Dendritic cell treated with granulocyte-macrophage colony-stimulating factor and Interleukin-4, amounts not matched to agents 40 ng/mL and 50 ng/mL, for 4 days (primary cell): Measurements from ENCODE around the gene RNF151.
A peak's percentile ranks its signal among the peaks of the same experiment; 100 is the strongest.
"Not testable (repeated sequence)": the region's sequence is repeated elsewhere in the genome, so short reads cannot be mapped to it uniquely, and the experiment has no call there.

ENCODE experiments used
- H3K27ac Mint-ChIP-seq: one replicate; pipeline ENCODE4 v1.8.0; 2022; ENCODE audit warnings: mild to moderate bottlenecking, mixed read lengths
- H3K27me3 Mint-ChIP-seq: one replicate; pipeline ENCODE4 v1.8.0; 2022; ENCODE audit warnings: mild to moderate bottlenecking, mixed read lengths
- H3K36me3 Mint-ChIP-seq: one replicate; pipeline ENCODE4 v1.8.0; 2022; ENCODE audit warnings: low read depth, mixed read lengths
- H3K4me1 Mint-ChIP-seq: one replicate; pipeline ENCODE4 v1.8.0; 2022; ENCODE audit warnings: low read depth, mixed read lengths
- H3K4me3 Mint-ChIP-seq: one replicate; pipeline ENCODE4 v1.8.0; 2022; ENCODE audit warnings: mild to moderate bottlenecking, moderate library complexity, mixed read lengths
- H3K9me3 Mint-ChIP-seq: one replicate; pipeline ENCODE4 v1.8.0; 2022; ENCODE audit warnings: mixed read lengths
- intact Hi-C: fragments of 100-400 bp; cut with micrococcal nuclease; formaldehyde crosslinking; loops from one replicate; pipeline ENCODE4 v1.15.0; 2022

RNF151 gene

DNA sequence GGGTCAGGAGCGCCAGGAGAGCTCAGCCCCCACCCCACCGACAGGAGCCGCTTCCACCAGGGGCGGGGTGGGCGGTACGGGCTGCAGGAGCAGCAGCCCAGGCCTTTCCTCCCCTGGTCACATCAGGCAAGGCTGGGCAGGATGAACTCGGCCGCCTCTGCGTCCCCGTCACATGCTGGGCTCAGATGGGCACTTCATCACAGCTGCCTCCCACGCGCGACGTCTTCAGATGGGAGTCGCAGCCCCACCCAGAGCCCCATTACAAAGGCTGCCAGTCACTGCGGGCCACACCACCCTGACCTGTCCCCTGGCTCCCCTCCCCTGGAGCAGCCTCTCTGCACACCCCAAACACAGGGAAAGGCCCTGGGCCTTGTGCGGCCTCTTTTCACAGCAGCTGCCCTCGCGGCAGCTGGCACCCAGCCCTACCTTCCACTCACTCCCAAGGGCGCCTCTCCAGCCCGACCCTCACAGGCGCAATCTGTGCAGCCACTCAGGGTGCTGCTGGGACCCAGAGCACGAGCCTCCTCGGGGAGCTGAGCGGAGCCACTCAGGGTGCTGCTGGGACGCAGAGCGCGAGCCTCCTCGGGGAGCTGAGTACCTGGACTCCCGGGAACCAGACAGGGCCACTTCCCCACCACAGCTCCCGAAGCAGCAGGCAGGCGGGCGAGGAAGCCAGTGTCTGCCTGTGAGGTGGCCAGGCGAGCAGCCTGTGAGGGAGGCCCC is 38.3 kb downstream of the RNF151 start:
- intact Hi-C loops = loop anchor here (1.0 kb wide), 1 partner anchor 148 kb away; no protein-coding TSS in a partner anchor
- peaks cover 76% of the 10 kb centered on the region for H3K36me3 Mint-ChIP-seq
- no peak overlapping the region for H3K4me3 Mint-ChIP-seq

DNA sequence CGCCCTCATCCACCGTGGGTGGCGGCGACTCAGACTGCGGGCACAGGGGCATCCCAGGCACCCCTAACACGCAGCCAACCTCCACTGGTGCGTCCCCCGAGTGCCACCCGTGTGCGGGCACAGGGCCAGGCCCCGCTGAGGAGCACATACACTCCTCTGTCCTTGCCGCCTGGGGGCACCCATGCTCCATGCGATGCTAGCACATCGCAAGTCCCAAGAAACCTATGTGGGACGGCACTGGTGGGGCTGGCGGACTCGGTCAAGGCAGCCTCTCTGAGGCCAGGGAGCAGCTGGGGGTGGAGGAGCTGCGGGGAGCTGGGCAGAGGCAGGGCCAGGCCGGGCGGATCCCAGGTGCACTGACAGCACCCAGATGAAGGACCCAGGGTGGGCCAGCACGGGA is 39.0 kb downstream of the RNF151 start:
- intact Hi-C loops = no loop called here
- peaks cover 69% of the 10 kb centered on the region for H3K36me3 Mint-ChIP-seq
- H3K9me3 Mint-ChIP-seq = no peaks in the 10 kb centered on the region
- H3K4me3 Mint-ChIP-seq = peak overlapping the region; percentile 45
- H3K27ac Mint-ChIP-seq = peak overlapping the region; percentile 40
- peaks cover 2% of the 10 kb centered on the region for H3K27me3 Mint-ChIP-seq
- H3K4me1 Mint-ChIP-seq = peaks cover 60% of the 10 kb centered on the region

More for the DNA sequence above, 38.3 kb downstream of the RNF151 start:
- H3K4me1 Mint-ChIP-seq = peaks cover 60% of the 10 kb centered on the region
- H3K27me3 Mint-ChIP-seq = peaks cover 2% of the 10 kb centered on the region
- peak overlapping the region; percentile 40 for H3K27ac Mint-ChIP-seq
- H3K9me3 Mint-ChIP-seq = no peaks in the 10 kb centered on the region

DNA sequence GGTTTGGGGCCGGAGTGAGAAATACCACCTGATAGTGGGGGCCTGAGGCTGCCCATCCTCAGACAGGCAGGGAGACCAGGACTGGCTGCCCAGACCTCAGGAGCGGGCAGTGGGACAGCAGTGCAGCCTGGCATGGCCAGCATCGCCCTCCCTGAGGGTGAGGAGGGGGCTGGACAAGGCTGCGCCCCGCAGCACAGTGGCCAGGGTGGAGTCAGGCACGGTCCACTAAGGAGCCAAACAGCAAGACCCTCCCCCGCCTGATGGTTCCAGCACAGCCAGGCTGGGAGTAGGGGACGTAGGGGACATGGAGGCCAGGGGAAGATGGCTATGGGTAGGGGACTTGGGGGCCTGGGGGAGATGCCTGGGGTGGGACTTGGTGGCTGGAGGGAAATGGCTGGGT is 39.7 kb downstream of the RNF151 start:
- Mint-ChIP-seq H3K4me3 (no peak overlapping the region), H3K36me3 (peaks cover 63% of the 10 kb centered on the region), H3K27me3 (peaks cover 2% of the 10 kb centered on the region), H3K4me1 (peaks cover 59% of the 10 kb centered on the region), H3K9me3 (no peaks in the 10 kb centered on the region), H3K27ac (peak overlapping the region; percentile 40)
- intact Hi-C loops = no loop called here

- H3K9me3 Mint-ChIP-seq = no peaks in the 10 kb centered on the region
- H3K4me1 Mint-ChIP-seq = peaks cover 59% of the 10 kb centered on the region
- intact Hi-C loops = no loop called here
- H3K4me3 Mint-ChIP-seq = peak overlapping the region; percentile 81
- peaks cover 53% of the 10 kb centered on the region for H3K36me3 Mint-ChIP-seq
- peak overlapping the region; percentile 73 for H3K27ac Mint-ChIP-seq
- H3K27me3 Mint-ChIP-seq = peaks cover 2% of the 10 kb centered on the region
Measured at GRCh38 chr16:2007081-2007836, 40.6 kb downstream of the RNF151 start.

- Mint-ChIP-seq H3K27ac (peak overlapping the region; percentile 73), H3K36me3 (peaks cover 45% of the 10 kb centered on the region), H3K4me3 (peak overlapping the region; percentile 81), H3K27me3 (peaks cover 2% of the 10 kb centered on the region), H3K4me1 (peaks cover 59% of the 10 kb centered on the region), H3K9me3 (no peaks in the 10 kb centered on the region)
- intact Hi-C loops = no loop called here
Measured at GRCh38 chr16:2008009-2008526, 41.4 kb downstream of the RNF151 start.

GRCh38 chr16:2008631-2009163 is 42.0 kb downstream of the RNF151 start:
- Mint-ChIP-seq H3K4me1 (peaks cover 59% of the 10 kb centered on the region), H3K36me3 (peaks cover 40% of the 10 kb centered on the region), H3K27ac (peak overlapping the region; percentile 73), H3K9me3 (no peaks in the 10 kb centered on the region), H3K27me3 (peaks cover 2% of the 10 kb centered on the region), H3K4me3 (peak overlapping the region; percentile 81)
- intact Hi-C loops = no loop called here

DNA sequence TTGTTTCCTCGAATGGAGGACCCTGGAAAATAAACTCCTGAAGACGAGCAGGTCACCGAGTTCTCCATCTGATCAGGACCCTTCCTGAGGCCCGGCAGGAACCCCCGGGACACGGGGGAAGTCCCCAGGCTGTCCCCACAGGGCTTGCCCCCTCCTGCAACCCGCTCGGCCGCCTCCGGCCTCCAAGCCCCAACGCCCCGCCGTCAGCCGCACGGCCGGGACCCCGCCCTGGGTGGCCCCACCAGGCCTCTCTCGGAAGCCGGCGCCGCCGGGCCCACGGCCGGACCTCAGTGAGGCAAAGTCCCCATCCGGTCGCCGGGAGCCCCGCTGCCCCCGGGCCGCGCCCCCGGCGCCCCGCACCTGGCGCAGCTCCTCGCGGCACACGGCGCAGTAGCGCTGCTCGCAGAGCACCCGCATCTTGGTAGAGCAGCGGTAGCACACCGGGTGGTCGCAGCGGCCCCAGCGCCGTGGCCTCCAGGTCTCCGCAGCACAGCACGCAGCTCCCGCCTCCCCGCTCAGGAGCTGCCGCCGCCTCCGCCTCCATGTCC is 42.6 kb downstream of the RNF151 start:
- Mint-ChIP-seq H3K9me3 (no peaks in the 10 kb centered on the region), H3K36me3 (peaks cover 40% of the 10 kb centered on the region), H3K27me3 (peaks cover 2% of the 10 kb centered on the region), H3K4me3 (peak overlapping the region; percentile 81), H3K27ac (peak overlapping the region; percentile 92), H3K4me1 (peaks cover 55% of the 10 kb centered on the region)
- intact Hi-C loops = no loop called here

- H3K27ac Mint-ChIP-seq = peak within 1 kb of the TSS; percentile 92
- H3K27me3 Mint-ChIP-seq = peaks cover 2% of the 10 kb centered on the region
- H3K9me3 Mint-ChIP-seq = no peaks in the 10 kb centered on the region
- H3K36me3 Mint-ChIP-seq = peaks cover 33% of the 10 kb centered on the region
- peaks cover 48% of the 10 kb centered on the region for H3K4me1 Mint-ChIP-seq
- intact Hi-C loops = no loop called here
- peak within 1 kb of the TSS; percentile 81 for H3K4me3 Mint-ChIP-seq
Measured at GRCh38 chr16:2009791-2010510, 43.3 kb downstream of the RNF151 start, which contains the start of gene ZNF598. Gene ZNF598 (minus strand): TSS chr16:2009821.

DNA sequence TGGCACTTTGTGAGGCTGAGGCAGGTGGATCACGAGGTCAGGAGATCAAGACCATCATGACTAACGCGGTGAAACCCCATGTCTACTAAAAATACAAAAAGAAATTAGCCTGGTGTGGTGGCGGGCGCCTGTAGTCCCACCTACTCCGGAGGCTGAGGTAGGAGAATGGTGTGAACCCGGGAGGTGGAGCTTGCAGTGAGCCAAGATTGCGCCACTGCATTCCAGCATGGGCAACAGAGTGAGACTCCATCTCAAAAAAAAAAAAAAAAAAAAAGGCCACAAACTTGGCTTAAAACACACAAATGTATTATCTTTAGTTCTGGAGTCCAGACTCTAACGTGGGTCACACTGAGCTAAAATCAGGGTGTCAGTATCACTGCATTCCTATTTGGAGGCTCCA is 45.1 kb downstream of the RNF151 start:
- H3K36me3 Mint-ChIP-seq = peaks cover 17% of the 10 kb centered on the region
- H3K27me3 Mint-ChIP-seq, H3K9me3 Mint-ChIP-seq, H3K27ac Mint-ChIP-seq, H3K4me3 Mint-ChIP-seq, intact Hi-C loops: not testable (repeated sequence)
- peaks cover 40% of the 10 kb centered on the region for H3K4me1 Mint-ChIP-seq

- Mint-ChIP-seq H3K36me3 (peaks cover under 1% of the 10 kb centered on the region), H3K4me1 (peaks cover 22% of the 10 kb centered on the region), H3K4me3 (no peak overlapping the region), H3K27me3 (peaks cover 15% of the 10 kb centered on the region), H3K27ac (no peak overlapping the region), H3K9me3 (no peaks in the 10 kb centered on the region)
- intact Hi-C loops = no loop called here
Measured at GRCh38 chr16:2013527-2013926, 46.9 kb downstream of the RNF151 start.

- H3K27ac Mint-ChIP-seq = peak overlapping the region; percentile 57
- intact Hi-C loops = no loop called here
- no peaks in the 10 kb centered on the region for H3K9me3 Mint-ChIP-seq
- peaks cover 18% of the 10 kb centered on the region for H3K4me1 Mint-ChIP-seq
- no peaks in the 10 kb centered on the region for H3K36me3 Mint-ChIP-seq
- no peak overlapping the region for H3K4me3 Mint-ChIP-seq
- peaks cover 32% of the 10 kb centered on the region for H3K27me3 Mint-ChIP-seq
Measured at GRCh38 chr16:2015117-2015946, 48.7 kb downstream of the RNF151 start.

- H3K4me1 Mint-ChIP-seq = peaks cover 20% of the 10 kb centered on the region
- H3K4me3 Mint-ChIP-seq = no peak overlapping the region
- intact Hi-C loops = no loop called here
- no peaks in the 10 kb centered on the region for H3K36me3 Mint-ChIP-seq
- H3K27ac Mint-ChIP-seq = peak overlapping the region; percentile 57
- no peaks in the 10 kb centered on the region for H3K9me3 Mint-ChIP-seq
- peaks cover 37% of the 10 kb centered on the region for H3K27me3 Mint-ChIP-seq
Measured at GRCh38 chr16:2015947-2016208, 49.2 kb downstream of the RNF151 start.

DNA sequence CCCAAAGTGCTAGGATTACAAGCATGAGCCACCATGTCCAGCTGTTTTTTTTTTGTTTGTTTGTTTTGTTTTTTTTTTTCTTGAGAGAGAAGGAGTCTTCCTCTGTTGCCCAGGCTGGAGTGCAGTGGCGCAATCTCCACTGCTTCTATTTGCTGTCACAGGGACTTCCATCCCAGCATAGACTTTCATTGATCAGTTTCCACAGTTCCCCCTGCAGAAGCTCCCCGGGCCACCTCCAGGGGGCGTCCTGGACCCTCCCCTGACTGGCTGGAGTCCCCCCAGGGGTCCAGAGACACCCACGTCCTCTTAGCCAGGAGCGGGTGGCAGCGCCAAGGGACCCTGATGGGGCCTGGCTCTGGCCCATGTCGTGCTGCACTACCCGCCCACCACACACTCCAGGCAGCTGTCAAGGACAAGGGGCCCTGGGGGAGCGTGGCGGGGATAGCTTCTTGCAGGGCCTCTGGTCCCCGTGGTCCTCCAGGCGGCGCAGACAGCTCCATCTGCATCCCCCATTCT is 49.8 kb downstream of the RNF151 start:
- H3K9me3 Mint-ChIP-seq = no peaks in the 10 kb centered on the region

More for the DNA sequence above, 49.8 kb downstream of the RNF151 start:
- no peaks in the 10 kb centered on the region for H3K36me3 Mint-ChIP-seq
- H3K27ac Mint-ChIP-seq = peak overlapping the region; percentile 57
- intact Hi-C loops = no loop called here
- H3K4me3 Mint-ChIP-seq = no peak overlapping the region
- peaks cover 43% of the 10 kb centered on the region for H3K27me3 Mint-ChIP-seq
- peaks cover 20% of the 10 kb centered on the region for H3K4me1 Mint-ChIP-seq
